Stimulated activated CD8-positive, alpha-beta memory T cell treated with anti-CD3 and anti-CD28 coated beads, Interleukin-12 subunit alpha, Interleukin-12 subunit beta, amount 100 ng/mL, for 1 hour (primary cell): ENCODE measurements around the gene CCDC170.

Experiments used
- DNase-seq: peaks from one replicate; pipeline ENCODE4 v3.0.0-alpha.2; 2020; ENCODE audit warnings: low read depth

Gene CCDC170

DNA sequence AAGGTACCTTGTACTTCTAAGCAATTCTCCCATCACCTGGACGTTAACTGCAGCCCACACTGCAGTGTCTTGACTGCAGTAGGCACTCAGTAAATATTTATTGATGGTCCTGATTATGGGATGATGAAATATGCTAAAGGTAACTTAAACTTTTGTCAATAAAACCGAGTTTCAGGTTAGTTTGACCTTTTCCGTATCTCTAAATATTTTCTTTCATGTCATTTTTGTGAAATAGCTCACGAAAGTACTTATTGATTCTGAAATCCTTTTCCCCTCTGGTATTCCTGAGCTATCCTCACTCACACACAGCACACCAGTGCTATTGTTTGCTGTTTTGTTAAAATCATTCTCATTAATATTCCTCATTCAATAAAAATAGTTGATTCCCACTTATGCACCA lies 164.3 kb downstream of the CCDC170 start:
- no peak for DNase-seq

DNA sequence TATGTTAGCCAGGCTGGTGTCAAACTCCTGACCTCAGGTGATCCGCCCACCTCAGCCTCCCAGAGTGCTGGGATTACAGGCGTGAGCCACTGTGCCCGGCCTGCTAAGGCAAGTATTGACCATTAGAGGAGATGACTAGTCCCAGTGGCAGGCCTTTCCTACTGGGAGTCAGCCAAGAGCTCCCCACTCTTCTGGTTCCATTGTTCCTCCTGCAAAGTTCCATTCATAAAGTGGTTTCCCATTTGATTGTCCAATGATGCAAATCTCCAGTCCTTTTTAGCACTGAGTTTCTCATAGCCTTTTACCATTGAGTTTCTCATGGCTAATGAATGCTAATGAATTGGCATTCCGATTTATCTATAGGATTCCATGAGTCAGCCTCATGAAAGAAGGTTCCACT lies 165.4 kb downstream of the CCDC170 start:
- no peak for DNase-seq

DNA sequence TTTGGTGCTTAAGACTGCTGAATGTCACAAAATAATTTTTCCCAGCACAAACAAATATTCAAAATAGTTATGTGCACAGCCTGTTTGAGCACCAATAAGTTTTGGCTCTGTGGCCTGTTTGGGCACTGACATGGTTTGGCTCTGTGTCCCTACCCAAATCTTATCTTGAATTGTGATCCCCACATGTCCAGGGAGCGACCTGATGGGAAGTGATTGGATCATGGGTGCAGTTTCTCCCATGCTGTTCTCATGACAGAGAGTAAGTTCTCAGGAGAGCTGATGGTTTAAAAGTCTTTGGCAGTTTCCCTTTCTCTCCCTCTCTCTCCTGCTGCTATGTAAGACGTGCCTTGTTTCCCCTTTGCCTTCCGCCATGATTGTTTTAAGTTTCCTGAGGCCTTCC lies 167.7 kb downstream of the CCDC170 start:
- no peak for DNase-seq

DNA sequence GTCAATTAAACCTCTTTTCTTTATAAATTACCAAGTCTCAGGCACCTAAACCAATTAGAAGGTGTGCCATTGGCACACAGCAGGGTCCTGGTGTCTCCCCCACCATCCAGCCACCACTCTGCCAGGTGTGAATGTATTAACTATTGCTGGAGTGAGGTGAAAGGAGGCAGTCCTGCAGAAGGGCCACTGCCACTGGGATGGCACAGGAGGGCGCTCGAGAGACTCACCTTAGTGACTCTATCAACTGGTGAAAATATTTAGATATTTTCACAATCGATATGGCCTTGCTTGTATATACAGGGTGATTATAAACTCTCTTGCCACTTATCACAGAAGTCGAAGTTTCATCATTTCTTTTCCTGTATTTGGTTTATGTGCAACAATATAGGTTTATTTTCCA lies 168.1 kb downstream of the CCDC170 start:
- DNase-seq: no peak

DNA sequence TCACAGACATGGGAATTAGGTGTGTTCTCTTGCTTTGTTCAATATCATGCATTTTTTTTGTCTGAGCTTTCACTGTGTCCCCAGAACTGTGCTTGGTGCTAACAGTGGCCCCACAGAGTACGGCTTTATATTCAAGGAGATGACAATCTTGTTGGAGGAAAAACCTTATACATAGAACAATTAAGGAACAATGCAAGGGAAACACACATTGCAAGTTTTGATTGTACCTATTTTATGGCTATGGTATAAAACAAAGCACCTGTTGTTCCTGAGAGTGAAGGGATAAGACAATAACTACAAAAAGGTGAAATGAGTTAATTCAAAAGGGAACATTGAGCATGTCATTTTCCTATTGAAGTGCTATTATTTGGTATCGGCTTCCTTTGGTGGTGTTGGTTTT lies 169.7 kb downstream of the CCDC170 start:
- DNase-seq: no peak

DNA sequence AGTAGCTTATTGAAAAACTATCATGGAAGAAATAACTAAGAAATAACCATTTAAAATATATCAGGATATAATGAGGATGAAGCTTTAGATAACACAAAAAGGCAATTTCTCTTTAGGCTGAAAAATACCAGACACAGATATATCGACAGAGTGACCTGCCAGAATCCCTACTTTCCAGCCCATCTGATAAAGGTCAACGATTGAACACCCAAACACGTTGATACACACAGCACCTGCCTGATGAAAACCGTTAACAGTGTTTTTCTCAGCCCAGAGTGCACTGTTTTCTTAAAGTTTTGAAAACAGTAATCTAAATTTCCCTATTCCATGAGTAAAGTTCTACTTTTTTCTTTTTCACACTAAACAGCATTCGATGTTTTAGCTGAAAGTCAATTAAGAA lies 170.6 kb downstream of the CCDC170 start:
- no peak for DNase-seq

DNA sequence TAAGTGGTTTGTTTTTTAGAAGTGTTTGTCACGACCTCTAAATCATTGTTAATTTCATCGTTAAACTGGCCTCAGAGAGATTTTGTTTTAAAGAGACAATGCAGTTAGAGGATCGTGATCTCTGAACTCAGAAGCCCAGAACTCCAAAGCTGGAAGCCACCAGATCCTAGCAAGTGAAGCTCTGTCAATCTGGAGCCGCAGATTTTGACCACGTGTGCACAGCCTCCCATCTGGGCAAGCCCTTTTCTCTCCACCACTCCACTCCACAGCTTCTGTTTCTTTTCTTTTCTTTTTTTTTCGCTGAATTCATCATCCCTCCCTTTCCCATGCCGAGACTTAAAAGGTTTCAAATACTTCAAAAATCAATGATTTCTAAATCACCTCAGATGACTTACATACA lies 171.5 kb downstream of the CCDC170 start:
- DNase-seq: no peak

DNA sequence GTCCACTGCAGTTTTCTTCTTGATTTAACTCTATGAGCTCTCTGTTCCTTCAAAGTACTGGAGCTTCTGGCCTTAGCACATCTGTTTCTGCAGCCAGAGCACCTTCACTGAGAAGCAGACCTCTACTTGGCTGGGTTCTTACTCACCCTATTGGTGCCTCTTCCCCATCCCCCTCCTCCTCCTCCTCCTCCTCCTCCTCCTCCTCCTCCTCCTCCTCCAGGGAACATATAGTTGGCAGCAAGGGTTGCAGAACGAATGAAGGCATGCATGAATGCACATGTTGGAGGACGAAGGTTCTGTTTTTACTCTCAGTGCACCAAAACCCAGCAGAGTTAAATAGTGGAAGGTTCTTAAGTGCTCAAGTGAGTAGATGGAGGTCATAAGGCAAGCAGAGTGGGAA lies 172.7 kb downstream of the CCDC170 start:
- DNase-seq: no peak

DNA sequence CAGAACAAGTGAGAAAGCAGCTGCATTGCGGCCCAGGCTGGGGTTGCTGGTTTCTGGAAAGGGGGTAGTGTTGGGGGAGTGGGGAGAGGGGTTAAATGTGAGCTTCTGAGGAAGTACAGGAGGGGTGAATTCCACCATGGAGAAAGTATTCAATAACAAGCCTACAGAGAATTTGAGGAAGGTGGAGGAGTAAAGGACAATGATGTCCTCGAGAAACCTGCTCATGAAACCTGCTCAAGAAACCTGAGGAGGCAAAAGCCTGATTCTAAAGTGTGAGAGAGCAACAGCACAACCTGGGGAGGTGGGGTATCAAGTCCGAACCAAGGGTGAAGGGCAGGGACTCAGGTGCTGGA lies 175.4 kb downstream of the CCDC170 start:
- DNase-seq: no peak

DNA sequence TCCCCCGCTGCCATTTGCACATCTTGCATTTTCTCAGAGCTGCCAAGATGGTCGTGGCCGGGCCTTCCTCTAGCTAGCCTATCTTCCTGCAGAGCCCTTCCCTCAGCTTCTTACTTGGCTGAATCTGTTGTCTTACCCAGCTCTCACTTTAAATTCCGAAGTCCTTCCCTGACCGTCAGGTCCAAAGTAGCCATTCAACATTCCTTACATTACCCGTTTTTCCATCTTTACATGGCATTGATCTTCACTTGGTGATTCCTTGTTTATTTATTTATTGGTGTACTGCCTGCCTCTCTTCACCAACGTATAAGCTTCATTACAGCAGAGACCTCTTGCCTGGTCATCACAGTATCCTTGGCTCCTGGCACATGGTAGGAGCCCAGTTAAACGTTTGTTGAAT lies 176.3 kb downstream of the CCDC170 start:
- no peak for DNase-seq
